OCI-M1 (cell line): ENCODE results near the gene C13orf46.

Experiments
- DNase-seq: peaks from one replicate; lab custom pipeline; 2025; lab: John Stamatoyannopoulos, UW

The C13orf46 gene

DNA sequence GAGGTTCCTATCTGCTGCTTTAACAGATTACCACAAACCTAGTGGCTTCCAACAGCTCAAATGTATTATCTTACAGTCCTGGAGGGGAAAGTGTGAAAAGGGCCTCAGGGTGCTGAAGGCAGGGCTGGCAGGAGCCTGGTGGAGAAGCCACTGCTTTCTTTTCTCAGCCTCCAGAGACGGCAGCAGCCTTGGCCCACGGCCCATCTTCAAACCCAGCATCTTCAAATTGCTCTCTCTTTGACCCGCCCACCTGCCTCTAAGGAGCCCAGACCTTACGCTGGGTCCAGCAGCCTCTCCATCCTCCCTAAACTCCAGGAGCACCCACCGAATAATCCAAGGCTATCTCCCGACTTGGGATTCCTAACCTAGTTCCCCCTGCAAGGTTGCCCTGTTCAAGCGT is 35.6 kb downstream of the C13orf46 start:
- DNase-seq = no peak

DNA sequence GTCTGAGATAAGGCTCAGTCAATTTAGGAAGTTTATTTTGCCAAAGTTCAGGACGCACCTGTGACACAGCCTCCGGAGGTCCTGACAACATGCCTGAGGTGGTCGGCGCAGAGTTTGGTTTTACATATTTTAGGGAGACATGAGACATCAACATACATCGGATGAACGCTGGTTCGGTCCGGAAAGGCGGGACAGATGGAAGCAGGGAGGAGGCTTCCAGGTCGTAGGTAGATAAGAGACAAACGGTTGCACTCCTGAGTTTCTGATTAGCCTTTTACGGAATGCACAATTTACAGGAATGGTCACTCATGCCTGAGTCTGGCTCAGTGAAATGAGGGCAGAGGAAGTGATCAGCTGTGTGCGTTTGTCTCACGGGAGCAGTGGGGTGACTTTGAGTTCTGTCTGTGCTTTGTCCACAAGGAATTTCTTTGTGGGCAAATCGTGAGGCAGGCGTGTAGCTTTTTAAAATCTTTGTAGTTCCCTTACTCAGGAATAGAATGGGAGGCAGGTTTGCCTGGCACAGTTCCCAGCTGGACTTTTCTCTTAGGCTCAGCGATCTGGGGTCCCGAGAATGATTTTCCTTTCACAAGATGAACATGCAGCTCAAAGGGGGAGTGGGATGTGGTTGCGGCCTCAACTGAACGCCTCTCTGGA is 36.2 kb downstream of the C13orf46 start:
- no peak for DNase-seq

- DNase-seq = no peak
Measured at GRCh38 chr13:113937073-113937472, 36.8 kb downstream of the C13orf46 start.

DNA sequence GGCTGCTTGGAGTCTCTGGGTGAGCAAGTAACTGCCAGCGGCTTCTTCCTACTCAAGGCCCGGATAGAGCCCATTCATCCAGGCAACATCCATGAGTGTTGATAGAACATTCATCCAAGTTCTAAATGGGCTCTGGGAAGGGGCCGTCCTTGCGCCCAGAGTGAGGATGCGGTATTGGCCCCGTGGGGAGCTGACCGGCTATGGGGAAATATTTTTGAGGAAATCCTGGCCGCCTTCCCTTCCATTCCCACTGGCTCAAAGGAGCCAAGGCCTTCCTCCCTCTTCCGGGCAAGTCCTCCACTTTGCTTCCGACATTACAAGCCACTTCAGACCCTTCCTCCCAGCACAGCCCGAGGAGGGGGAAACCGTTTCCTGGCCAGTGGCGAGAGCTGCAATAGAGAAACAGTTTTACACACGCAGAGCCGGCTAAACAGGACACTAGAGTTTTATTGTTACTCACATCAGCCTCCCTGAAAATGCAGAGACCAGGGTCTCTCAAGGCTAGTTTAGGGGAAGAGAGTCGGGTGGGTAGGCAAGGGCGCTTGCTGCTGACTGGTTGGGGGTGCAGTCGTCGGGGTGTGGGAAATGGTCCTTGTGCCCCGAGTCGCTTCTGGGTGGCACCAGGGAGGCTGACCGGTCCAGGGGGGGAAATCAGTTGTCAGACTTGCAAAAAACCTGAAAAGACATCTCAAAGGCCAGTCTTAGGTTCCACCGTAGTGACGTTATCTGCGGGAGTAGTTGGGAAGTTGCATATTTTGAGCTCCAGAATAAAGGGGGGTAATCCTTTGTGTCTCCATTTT is 37.5 kb downstream of the C13orf46 start:
- DNase-seq = no peak

DNA sequence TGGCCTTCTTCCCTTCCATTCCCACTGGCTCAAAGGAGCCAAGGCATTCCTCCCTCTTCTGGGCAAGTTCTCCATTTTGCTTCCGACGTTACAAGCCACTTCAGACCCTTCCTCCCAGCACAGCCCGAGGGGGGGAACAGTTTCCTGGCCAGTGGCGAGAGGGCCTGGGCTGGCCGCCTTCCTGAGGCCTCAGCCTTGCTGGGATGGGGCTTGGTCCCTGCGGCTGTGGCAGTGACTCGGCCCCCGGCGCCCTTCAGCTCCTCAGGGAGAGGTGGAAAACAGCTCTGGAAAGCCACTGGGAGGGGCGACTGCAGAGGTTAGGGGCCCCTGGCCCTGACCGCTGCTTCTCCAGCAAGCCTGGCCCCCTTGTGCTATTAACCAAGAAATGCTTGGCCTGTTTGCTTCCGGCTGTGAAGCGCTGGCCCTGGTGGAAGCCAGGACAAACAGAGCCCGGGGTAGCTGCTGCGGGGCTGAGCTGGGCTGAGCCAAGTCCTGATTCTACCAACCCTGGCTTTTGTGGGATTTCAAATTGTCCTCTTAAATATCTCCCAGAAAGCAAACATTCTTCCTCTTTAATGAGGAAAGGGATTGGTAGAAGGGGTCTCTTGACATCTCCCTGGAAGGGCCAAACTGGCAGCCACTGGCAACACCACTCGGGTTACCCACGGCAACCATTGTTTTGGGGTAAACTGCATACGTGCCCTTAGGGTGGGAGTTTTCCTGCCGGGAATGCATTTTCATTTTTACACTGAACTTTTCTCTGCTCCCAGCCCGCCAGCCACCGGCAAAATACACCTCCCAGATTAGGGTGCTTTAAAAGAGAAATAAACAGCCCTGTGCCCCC is 38.7 kb downstream of the C13orf46 start:
- DNase-seq = no peak

DNA sequence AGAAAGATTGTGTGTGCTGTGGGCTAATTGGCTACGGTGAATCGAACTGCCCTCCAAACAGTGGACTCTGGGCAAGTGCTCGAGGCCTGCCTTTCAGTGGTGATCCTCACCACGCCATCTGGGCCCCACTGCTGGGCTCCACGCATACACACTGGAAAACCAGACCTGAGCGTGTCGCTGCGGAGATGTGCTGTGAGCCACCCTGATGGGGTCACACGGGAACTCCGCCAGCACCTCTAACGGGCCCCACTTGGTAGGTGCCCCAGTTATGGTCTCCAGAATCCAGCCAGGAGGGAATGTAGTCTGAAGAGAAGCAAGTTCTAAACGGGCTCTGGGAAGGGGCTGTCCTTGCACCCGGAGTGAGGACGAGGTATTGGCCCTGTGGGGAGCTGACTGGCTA is 39.3 kb downstream of the C13orf46 start:
- DNase-seq = no peak

DNA sequence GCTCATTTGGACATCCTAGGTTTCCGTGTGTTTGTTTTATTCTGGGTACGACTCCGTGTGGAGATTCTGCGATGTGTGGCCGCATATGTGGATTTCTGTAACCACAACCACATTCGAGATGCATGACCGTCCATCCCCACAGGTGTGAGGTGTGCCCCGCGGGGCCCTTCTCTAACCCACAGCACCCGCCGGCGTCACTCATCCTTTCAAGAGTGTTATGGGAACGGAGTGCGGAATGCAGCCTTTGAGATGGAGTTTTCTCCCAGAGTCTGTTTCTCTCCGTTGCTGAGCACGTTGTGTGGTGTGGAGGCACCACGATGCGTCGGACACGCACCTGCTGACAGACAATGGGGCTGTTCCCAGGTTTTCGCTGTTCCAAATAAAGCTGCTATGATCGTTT is 40.0 kb downstream of the C13orf46 start:
- DNase-seq = no peak

DNA sequence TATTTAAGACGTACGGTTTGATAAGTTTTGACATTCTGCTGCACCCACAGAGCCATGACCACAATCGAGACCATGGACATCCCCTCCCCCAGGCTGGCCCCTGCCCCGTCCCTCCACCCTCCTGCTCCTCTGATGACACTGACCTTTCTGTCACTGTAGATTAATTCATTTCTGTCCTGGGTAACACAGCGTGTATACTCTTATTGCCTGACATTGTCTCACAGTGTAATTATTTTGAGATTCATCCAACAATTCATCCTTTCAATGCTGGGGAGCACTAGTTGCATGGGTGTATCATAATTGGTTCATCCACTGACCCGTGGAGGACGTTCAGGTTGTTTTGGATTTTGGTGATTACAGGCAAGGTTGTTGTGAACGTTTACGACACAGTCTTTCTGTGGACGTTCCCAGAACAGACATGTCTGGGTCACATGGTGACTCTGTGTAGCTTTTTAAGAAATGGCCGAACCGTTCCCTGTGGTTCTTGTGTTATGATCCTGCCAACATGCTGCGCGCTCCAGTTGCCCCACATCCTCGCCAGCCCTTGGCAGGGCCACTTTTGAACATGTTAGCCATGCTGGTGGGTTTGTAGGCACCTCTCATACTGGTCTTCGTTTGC is 41.9 kb downstream of the C13orf46 start:
- DNase-seq = no peak

- DNase-seq = no peak
Measured at GRCh38 chr13:113930671-113931637, 42.9 kb downstream of the C13orf46 start.

- no peak for DNase-seq
Measured at GRCh38 chr13:113929628-113930615, 44.0 kb downstream of the C13orf46 start.

DNA sequence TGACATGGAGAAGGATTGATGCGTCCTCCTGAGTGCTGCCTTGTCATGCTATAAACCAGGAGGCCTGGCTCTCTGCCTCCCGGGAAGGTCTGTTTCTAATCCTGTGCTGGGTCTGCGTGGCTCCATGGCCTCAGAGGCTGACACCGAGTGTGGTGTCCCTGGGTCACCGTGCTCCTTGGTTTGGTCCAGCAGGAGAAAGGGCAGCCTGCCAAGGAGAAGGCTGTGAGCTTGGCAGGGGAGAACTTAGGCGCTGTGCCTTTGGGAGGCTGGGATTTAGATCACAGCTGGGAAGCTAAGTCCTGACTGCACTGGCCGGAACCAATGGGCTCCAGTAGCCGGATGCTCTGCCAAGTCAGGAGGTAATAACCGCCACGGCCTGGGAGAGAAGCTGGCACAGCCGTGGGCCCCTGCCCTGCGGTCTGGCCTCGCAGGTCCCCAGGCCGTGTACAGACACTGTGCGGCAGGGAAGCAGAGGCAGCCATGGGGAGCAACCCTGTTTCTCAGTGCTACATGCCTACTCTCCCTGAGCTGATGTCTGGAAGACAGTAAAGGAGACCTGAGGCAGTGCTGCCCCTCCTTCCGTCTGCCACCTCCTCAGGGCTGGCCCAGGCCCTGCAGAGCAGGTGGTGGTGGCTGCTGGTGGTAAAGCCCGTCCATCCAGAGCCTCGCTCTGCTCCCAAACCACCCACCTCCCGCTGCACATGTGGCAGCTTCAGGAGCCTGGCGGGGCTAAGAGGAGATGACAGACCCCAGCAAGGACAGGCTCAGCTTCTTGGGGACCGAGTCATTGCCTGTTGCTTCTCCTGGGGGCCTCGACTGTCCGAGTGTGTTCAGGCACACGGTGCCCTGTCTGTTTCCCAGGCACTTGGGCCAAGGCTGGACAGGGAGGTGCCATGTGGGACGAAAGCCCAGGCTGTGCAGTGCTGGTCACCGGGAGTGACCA is 44.9 kb downstream of the C13orf46 start:
- no peak for DNase-seq

GRCh38 chr13:113927661-113928581 is 46.0 kb downstream of the C13orf46 start:
- DNase-seq = no peak

DNA sequence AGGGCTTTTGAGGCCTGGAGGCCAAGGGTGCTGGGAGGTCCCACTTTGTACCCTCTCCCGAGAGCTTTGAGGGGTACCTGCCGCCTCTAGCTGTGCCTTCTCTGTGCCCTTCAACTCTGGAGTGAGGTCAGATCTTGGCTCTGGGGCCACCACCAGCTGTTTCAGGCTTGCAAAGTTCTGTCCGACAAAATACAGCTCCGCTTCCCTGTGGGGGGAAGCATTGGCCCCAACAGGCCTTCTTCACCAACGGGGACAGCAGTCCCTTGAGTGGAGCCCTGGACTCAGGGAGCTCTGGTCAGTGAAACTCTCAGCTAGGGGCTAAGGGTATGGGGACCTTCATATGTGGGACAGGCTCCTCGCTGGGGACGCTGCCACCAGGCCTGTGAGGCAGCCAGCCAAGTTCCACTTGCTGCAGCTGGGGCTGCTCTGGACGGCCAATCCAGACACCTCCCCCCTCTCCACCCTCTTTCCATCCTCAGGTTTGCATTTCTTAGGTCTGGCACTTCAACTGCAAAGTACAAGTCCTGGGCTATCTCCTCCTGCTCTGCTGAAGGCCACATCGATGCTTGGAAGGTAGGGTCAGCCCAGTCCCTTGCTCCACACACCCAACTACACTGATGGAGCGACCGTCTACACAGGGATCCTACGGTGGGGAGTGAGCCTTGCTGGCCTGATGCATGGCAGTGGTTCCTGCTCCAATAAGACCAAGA is 46.8 kb downstream of the C13orf46 start:
- DNase-seq = no peak

DNA sequence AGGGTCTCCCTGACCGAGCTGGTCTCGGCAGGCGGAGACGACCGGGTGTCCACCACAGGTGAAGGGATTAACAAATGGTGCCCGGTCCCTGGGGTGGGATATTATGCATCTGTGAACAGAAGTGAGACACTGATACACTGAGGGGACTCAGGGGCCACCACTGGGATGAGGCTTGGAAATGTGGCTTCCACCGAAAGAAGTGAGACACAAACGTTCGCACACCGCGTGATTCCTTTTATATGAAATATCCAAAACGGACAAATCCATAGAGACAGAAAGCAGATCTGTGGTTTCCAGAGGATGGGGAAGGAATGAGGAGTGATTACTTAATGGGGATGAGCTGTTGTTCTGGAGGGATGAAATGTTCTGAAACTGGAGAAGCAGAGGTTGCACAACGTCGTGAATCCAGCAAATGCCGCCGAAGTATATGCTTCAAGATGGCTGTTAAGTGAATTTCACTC is 47.5 kb downstream of the C13orf46 start:
- DNase-seq = no peak

DNA sequence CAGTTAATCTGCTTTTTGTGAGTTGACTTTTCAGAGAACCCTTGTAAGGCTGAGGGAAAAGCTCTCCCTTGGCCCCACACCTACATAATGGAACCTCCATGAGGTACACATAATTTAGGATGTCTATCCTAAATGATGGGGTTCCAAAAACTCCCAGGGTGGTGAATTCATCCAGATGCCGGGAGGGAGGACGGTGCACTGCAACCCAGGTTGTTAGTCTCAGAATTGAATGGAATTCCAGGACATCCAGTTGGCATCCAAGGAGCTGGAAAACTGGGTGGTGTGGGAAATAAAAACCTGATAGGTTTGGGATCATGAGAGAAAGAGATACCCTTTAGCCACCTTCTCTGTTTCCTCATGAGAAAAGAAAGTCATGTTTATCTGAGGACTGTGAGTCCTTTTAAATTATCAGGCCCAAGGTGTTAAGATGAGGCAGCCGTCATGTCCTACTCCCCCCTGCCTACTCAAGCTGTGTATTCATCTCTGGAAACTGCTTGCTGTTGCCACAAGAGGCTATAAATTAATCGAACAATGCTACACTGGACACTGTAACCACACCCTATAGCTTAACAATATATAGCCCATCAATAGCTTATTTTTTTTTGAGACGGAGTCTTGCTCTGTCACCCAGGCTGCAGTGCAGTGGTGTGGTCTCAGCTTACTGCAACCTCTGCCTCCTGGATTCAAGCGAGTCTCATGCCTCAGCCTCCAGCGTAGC is 49.5 kb downstream of the C13orf46 start:
- no peak for DNase-seq

- no peak for DNase-seq
Measured at GRCh38 chr13:113923376-113924063, 50.4 kb downstream of the C13orf46 start.
